A673 (cell line): ENCODE measurements around the gene SPDEF.

ENCODE experiments used
- EZH2 ChIP-seq: fragments of 200-600 bp; sonication (generic); IDR thresholded peaks from 2 replicates; pipeline ENCODE4 v1.6.1; 2017; ENCODE audit warnings: borderline replicate concordance, low read depth, mild to moderate bottlenecking, mixed read lengths, antibody characterized with exemption, low read length; ENCODE audit not compliant: poor library complexity, severe bottlenecking
- TF ChIP-seq, protein P1 (sequence below): fragments of 300-800, 200-600 bp; sonication (generic); conservative IDR thresholded peaks from 2 replicates; pipeline ENCODE4 v1.5.1; 2017; ENCODE audit warnings: low read depth, mild to moderate bottlenecking, antibody characterized with exemption, low read length, moderate library complexity, mixed read lengths

DNA sequence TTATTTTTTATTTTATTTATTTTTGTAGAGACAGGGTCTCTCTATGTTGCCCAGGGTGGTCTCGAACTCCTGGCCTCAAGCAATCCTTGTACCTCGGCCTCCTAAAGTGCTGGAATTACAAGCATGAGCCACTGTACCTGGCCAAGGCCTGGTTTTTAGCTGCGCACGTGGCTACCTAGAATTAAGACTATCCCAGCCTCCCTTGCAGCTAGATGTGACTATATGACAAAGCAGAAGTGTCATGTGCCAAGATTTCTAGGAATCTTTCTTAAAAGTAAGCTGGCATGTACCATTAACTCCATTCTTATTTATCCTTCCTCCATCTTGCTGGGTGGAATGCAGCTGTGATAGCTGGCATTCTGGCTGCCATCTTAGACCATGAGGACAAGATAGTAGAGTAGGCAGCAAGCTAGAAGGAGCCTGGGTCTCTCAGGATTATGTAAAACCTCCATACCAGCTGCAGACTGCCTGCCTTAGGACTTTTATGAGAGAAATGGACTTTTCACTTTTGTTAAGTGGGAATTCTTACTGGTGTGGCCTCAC, 2.1 kb upstream of the SPDEF start:
- TF ChIP-seq, protein P1, sequence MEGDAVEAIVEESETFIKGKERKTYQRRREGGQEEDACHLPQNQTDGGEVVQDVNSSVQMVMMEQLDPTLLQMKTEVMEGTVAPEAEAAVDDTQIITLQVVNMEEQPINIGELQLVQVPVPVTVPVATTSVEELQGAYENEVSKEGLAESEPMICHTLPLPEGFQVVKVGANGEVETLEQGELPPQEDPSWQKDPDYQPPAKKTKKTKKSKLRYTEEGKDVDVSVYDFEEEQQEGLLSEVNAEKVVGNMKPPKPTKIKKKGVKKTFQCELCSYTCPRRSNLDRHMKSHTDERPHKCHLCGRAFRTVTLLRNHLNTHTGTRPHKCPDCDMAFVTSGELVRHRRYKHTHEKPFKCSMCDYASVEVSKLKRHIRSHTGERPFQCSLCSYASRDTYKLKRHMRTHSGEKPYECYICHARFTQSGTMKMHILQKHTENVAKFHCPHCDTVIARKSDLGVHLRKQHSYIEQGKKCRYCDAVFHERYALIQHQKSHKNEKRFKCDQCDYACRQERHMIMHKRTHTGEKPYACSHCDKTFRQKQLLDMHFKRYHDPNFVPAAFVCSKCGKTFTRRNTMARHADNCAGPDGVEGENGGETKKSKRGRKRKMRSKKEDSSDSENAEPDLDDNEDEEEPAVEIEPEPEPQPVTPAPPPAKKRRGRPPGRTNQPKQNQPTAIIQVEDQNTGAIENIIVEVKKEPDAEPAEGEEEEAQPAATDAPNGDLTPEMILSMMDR: no peak
- TF ChIP-seq EZH2: no peak
